COR-L47 (cell line): ENCODE measurements around the gene HOXD11.

Experiments
- DNase-seq: peaks from one replicate; lab custom pipeline; 2025; lab: John Stamatoyannopoulos, UW

HOXD11 gene

DNA sequence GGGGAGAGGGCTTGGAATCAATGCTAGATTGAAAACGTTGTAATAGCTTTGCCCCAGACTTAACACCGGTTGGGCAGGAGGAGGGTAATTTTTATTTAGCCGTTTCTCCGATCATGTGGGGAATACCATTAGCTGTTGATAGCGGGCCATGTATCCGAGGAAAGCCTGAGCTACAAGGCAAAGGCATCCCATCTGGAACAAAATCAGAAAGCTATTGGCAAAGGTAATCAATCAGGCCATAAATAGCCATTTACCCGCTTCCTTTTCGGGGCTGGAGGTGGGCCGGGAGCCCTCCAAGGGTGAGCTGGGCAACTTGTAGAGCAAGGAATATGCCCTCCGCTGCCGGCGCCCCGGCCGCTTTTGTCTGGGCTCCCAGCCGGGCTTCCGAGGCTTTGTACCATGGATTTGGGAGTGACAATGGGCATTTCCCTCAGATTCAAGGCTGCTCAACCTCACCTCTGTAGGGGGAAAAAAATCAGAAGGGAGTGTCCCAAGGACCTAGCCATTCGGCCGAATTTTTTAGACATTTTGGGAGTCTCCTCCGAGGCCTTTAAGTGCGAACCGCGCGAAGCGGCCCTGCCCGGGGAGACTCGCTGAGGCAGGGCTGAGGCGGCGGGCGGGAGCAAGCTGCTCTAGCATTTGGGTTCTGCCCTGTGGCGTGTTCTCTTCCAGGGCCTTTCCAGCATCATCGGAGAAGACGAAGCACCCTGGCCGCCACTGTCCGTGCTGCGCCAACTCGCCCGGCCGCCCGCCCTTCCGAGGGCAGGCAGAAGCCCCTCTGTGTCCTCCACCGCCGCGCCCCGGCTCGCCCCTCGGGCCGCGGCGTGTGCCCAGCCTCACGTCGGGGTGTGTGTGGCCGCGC, 14.3 kb downstream of the HOXD11 start:
- DNase-seq, result no peak

DNA sequence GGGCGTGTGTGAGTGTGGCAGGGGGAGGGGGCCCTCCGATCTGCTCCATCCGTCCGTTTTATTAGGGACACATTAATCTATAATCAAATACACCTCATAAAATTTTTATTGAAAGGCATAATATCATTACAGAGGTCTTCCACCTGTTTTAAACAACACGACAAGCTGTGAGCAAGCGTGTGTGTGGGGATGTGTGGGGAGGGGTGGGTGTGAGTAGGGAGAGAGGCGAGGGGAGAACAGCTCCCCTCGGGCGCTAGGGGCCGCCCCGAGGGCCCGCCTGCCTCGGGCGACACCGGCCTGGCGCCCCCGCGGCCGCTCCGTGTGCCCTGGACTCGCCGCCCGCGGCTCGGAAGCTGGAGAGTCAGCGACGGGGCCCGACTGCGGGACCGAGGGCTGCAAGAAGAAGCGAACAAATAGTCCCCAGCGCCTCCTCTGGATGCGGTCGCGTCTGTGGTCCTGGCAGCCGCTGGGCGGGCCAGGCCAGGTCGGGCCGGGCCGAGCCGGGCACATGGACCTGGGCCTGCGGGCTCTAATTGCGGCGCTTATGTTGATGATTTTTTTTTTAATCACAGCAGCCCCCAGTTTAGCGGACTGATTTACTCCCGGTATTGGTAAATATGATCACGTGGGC, 15.1 kb downstream of the HOXD11 start:
- no peak for DNase-seq

DNA sequence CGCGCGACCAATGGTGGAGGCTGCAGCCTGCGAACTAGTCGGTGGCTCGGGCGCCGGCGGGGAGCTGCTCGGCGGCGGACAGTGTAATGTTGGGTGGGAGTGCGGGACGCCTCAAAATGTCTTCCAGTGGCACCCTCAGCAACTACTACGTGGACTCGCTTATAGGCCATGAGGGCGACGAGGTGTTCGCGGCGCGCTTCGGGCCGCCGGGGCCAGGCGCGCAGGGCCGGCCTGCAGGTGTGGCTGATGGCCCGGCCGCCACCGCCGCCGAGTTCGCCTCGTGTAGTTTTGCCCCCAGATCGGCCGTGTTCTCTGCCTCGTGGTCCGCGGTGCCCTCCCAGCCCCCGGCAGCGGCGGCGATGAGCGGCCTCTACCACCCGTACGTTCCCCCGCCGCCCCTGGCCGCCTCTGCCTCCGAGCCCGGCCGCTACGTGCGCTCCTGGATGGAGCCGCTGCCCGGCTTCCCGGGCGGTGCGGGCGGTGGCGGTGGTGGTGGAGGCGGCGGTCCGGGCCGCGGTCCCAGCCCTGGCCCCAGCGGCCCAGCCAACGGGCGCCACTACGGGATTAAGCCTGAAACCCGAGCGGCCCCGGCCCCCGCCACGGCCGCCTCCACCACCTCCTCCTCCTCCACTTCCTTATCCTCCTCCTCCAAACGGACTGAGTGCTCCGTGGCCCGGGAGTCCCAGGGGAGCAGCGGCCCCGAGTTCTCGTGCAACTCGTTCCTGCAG, 15.8 kb downstream of the HOXD11 start, which contains the start of gene HOXD9:
Gene HOXD9 (plus strand): TSS at position 37 of the 728 bp plus-strand sequence. CDS start 50 bp downstream, at position 87.
- no peak for DNase-seq

DNA sequence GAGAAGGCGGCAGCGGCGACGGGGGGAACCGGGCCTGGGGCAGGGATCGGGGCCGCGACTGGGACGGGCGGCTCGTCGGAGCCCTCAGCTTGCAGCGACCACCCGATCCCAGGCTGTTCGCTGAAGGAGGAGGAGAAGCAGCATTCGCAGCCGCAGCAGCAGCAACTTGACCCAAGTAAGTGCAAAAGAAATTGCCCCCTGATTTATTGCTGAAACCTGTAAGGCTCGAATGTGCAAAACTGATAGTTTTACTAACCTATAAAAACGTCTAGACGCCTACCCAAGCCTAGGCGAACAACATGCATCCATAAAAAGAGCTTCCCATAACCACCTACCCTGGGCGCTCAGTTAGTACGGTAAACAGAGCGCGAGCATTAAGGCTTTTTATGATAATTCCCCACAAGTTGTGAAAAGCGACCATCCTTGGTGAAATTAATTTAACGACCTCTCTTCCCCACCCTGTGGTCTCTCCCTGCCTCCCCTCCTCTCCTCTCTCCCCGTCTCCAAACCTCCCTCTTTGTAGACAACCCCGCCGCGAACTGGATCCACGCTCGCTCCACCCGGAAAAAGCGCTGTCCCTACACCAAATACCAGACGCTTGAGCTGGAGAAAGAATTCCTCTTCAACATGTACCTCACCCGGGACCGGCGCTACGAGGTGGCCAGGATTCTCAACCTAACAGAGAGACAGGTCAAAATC, 16.5 kb downstream of the HOXD11 start:
- no peak for DNase-seq

DNA sequence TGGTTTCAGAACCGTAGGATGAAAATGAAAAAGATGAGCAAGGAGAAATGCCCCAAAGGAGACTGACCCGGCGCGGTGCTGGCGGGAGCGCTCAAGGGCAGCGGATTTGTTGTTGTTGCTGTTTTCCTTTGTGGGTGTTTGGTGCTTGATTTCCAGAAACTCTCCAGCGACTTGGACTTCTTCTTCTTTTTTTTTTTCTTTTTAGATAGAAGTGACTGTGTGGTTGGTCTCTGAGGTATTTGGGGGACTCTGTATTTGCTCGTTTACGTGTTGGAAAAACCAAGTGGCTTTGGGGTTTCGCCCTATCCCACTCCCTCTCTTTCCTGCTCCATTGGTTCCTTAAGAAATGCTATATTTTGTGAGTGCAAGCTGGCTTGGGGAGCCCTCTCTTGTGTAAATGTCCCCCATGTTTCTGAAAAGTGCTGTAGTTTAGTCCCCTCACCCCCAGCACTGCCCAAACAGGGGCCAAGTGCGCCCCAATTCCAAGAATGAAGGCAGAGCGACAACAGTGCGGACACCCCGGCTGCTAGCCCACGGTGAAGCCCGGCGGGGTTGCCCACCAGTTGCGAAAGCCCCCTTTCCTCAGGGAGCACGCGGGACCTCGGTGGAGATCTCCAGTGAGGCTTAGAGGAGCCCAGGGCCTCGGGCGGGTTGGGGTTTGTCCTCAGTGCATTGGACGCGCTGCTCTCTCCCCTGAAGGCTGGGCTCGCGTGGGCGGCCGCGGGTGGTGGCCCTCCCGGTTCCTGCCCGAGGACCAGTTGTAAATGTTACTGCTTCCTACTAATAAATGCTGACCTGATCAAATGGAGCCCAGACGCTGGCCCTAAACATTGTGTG, 17.2 kb downstream of the HOXD11 start:
- no peak for DNase-seq

DNA sequence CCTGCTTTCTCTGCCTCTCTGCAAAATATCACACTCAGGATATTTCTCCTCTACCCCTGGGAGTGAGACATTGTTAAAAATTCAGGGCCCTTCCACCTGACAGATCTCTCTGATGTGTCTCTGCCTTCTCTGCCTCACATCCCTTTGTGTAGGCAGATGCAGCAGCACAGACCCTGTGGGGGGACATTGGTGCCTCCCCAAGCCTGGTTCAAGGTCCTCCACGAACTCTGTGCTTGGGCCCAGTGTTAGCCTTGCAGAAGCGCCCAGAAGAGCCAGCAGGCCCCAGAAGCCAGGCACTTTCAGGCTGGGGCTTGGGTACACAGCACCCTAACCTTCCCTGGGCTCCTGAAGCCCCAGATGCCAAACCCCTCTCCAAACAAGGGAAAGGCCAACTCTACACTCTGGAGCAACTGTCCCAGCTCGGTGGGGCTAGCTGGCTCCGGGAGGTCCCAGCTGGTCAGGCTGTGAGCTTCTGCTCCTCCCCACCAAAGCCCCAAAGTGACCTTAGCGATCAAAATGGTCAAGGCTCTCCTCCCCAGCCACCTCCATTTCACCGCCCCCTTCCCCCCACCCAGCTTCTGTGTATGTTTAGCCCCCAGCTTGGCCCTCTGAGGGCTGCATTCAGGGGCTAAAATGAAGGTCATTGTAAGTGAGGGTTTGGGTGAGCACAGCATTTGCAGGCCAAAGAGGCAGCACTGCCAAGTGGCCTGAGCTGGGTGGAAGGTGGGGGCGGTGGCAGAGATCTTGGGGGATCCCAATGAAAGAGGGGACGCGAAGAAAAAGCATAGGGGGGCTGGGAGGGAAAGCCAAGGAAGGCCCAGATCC, 18.1 kb downstream of the HOXD11 start:
- no peak for DNase-seq

DNA sequence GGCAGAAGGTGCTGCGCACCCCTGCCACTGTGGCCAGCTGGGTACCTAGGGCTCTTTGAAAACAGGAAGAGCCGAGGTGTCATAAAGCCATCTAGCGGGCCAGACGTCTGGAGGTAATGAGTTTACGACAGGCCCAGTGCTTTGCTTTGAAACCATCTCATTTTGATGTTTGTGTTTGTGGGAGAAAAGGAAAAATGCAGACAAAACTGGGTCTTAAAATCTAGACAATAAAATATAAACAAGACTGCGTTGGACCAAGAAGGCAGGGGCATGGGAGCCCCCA, 18.6 kb downstream of the HOXD11 start:
- no peak for DNase-seq

DNA sequence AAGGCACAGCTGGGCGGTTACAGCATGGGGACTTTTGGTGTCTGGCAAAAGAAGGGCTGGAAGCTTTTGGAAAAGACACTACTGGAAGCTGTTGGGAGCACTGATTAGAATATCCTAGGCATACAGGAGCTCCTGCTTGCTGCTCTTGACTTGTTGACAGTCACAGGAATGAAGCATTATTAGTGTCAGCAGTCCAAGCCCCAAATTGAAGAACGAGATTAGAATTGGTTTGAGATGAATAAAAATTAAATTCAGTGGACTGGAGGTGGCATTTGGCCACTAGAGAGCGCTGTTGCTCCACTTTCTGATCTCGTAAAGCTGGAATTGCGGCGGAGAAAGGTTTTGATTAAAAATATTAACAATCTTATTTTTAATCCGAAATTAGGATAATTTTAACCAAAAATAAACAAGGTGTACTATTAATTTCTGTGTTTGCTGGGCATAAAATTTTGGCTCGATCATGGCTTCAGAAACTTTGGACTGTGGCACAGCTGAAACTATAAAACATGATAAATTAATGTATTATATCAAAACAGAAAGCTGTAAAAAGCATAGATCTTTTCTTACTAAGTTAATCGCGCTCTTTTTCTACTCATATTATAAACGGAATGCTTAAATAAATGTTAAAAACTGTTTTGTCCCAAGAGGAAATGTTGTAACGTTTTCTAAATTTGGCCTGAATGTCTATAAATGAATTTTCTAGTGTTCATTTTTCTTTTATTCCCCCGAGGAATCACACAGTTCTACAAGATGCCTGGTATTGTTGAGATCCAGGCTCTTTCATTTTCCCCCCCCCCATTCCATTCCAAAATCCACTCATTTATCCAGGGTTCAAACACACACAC, 20.1 kb downstream of the HOXD11 start:
- peak; percentile 61 for DNase-seq

DNA sequence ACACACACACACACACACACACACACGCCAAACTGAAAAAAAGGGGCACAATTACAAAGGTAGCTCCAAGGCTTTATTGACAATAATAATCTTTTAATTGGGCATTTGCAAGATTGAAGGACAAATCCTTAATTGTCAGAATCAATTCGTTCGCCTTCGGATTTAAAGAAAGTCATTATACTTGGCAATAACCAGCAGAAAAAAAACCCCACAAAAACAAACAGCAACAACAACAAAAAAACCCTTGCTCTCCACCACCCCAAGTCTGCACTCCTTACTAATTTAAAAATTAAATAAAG, 20.6 kb downstream of the HOXD11 start:
- DNase-seq, result no peak

DNA sequence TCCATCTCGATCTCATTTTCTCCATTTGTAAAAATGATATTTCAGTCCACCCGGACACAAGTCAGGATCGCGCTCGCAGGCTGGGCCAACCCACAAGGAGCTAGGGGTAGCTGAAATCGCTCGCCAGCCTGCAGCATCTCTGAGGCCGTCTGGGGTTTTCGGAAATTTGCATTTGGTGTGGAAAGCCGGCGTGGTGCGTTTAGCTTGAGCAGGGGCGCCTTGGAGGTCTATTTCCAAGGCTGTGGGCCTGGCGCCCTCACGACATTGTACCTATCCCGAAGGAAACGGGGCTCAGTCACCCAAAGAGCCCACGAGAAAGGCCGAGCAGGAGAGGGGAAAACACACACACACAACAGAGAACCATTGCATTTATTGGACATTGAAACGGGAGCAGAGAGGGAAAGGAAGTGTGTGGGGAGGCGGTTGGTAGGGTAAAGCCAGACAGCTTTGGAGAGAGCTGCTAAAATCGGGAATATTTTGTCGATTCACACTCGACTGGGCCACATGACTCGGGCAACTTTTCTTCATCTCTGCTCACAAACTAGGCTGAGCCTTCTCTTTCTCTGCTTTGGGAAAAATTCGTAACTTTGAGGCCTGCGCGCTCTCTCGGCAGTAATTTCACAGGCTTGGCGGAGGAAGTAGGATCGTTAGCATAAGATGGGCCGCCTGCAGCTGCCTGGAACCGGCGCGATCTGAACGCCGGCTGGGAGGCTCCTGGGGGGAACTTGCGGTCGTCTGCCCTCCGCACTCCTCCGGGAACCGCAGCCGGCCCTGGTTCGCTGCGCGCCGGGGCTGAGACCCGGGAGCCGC, 21.3 kb downstream of the HOXD11 start:
- no peak for DNase-seq

DNA sequence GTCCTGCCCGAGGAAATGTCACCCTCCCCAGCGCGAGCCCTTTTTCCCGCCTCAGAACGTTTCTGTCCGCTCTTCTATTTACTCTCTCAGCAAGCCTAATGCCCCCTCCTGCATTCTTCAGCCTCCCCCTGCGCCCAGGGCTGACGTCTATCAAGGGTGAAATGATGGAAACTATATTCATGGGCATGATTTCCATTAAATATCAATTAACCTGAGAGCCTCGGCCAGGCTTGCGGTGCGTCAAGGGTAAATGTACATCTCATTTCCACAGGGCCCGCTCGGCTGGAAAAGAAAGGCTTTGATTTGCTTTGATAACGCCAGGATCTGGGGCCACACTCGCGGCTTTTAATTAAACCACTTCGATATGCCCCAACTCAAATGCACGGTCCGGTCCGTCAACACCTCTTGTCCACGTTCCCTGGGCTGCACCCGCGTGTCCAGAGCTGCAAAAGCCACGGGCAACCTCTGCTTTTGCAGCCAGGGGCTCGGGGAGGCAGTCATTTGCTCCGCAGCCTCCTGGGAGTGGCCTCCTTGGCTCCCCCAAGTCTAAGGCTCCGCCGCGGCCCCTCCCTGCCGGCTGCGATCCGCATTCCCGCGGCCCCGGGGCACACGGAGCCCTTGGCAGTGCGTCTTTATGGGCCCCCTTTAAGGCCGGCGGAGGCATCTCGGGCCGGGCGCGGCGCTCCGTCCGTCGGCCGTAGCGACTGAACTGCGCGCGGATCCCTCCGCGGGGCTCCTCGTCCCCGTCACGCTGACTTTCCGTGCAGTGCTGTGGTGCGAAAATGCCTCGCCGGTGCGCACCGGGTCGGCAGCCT, 22.1 kb downstream of the HOXD11 start, which contains the start of gene HOXD8:
Gene HOXD8 (plus strand): TSS at position 724 of the 815 bp plus-strand sequence. CDS start 662 bp downstream, outside the sequence.
- peak; percentile 64 for DNase-seq

DNA sequence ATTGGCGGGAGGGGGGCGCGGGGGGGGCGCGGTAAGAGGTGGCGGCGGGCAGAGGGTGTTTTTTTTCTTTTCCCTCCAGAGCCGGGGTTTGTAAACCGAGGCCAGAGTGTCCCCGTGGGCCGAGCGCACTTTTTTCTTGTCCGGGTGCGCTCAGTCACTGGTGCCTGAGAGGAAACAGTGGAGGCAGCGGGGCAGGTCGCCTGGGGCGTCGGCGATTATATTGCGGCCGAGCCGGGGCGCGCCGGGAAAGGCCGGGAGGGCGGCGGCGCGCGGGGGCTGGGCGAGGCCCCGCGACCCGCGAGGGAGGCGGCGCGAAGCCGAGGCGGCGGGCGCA, 22.7 kb downstream of the HOXD11 start:
- DNase-seq, result no peak

DNA sequence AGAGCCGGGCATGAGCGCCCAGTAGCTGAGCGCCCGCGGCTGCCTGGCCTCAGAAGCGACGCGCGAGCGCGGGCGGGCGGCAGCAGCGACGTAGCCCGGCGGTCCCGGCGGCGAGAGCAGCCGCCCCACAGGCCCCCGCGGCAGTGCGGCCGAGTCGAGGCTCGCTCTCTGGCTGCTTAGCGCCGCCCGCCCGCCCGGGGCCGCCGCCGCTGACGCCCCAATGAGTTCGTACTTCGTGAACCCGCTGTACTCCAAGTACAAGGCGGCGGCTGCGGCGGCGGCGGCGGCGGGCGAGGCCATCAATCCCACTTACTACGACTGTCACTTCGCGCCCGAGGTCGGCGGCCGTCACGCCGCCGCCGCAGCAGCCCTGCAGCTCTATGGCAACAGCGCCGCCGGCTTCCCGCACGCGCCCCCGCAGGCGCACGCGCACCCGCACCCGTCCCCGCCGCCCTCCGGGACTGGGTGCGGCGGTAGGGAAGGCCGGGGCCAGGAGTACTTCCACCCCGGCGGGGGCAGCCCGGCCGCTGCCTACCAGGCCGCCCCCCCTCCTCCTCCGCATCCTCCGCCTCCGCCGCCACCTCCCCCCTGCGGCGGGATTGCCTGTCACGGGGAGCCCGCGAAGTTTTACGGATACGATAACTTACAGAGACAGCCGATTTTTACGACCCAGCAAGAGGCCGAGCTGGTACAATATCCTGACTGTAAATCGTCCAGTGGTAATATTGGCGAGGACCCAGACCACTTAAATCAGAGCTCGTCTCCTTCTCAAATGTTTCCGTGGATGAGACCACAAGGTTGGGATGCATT, 23.3 kb downstream of the HOXD11 start:
- peak; percentile 50 for DNase-seq

DNA sequence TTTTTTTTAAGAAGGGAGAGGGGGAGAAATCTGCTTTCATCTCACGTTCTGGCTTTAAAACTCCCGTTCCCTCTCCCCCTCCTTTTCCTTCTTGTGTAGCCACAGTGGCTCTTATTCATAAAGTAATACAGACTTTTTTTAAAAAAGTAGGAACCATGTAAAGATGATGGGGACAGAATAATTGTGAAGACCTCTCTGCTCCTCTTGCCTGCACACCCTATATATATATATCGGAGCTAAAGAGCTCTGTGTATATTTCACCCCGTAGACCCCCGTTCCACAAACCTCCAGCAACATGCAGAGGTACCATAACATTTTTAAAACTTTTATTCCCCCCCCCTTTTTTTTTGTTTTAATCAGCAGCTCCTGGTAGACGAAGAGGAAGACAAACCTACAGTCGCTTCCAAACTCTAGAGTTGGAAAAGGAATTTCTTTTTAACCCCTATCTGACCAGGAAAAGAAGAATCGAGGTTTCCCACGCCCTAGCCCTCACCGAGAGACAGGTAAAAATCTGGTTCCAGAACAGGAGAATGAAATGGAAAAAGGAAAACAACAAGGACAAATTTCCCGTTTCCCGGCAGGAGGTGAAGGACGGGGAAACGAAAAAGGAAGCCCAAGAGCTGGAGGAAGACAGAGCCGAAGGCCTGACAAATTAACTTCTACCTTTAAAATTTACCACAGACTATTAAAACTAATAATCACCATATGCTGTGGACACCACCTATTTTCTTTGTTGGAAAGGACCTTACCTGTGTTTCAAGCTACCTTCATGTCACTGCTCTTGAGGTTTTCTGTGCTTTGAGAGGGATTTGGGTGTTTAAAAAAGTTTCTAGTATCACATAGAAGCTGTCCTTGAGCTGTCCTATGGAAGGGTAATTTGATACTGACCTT, 24.1 kb downstream of the HOXD11 start:
- no peak for DNase-seq

DNA sequence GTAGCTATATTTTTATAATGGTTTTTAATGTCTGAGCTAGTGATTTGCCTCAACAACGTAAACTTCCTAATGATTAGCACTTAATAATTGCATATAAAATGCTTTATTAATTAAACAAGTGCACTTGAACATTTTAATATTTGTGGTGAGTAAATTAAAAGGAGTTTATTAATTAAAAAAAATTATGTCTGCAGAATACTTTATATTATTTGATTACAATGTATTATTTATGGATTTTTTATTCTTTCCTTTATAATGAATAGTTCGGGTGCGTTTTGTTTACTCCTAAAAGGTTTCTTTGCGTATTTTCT, 24.7 kb downstream of the HOXD11 start:
- DNase-seq, result no peak
